ENCODE measurements around the gene ZRANB1.
"Not testable (repeated sequence)": the region's sequence is repeated elsewhere in the genome, so short reads cannot be mapped to it uniquely, and the experiment has no call there.

The ZRANB1 gene

GRCh38 chr10:124963866-124964720 is 22.2 kb downstream of the ZRANB1 start:
- DNase-seq (ENCODE audit: low read depth in 2 of 2): no peak

GRCh38 chr10:124966008-124966407 is 24.1 kb downstream of the ZRANB1 start:
- no peak for DNase-seq (ENCODE audit: low read depth in 2 of 2)

- DNase-seq (ENCODE audit: low read depth in 2 of 2): no peak
These were observed 25.3 kb downstream of the ZRANB1 start for GRCh38 chr10:124967255-124967654.

GRCh38 chr10:124971276-124971675 is 29.4 kb downstream of the ZRANB1 start:
- DNase-seq (ENCODE audit: low read depth in 2 of 2): no peak

GRCh38 chr10:124972637-124973036 is 30.7 kb downstream of the ZRANB1 start:
- DNase-seq (ENCODE audit: low read depth in 2 of 2): no peak

- DNase-seq (ENCODE audit: low read depth in 2 of 2): no peak
These were observed 32.2 kb downstream of the ZRANB1 start for GRCh38 chr10:124974131-124974530.

GRCh38 chr10:124975977-124976514 is 34.1 kb downstream of the ZRANB1 start:
- DNase-seq (ENCODE audit: low read depth in 2 of 2): no peak

- no peak for DNase-seq (ENCODE audit: low read depth in 2 of 2)
These were observed 35.2 kb downstream of the ZRANB1 start for GRCh38 chr10:124977161-124977560.

- DNase-seq (ENCODE audit: low read depth in 2 of 2): no peak
These were observed 35.9 kb downstream of the ZRANB1 start for GRCh38 chr10:124977648-124978375.

GRCh38 chr10:124978376-124978725 is 36.4 kb downstream of the ZRANB1 start:
- no peak for DNase-seq (ENCODE audit: low read depth in 2 of 2)

GRCh38 chr10:124983321-124983720 is 41.4 kb downstream of the ZRANB1 start:
- no peak for DNase-seq (ENCODE audit: low read depth in 2 of 2)

GRCh38 chr10:124984376-124984775 is 42.5 kb downstream of the ZRANB1 start:
- no peak for DNase-seq (ENCODE audit: low read depth in 2 of 2)

GRCh38 chr10:124985162-124985561 is 43.2 kb downstream of the ZRANB1 start:
- no peak for DNase-seq (ENCODE audit: low read depth in 2 of 2)

- DNase-seq (ENCODE audit: low read depth in 2 of 2): no peak
These were observed 45.9 kb downstream of the ZRANB1 start for GRCh38 chr10:124987788-124988187.

GRCh38 chr10:124988753-124989152 is 46.8 kb downstream of the ZRANB1 start:
- not testable (repeated sequence) for DNase-seq (ENCODE audit: low read depth in 2 of 2)

GRCh38 chr10:124989526-124989925 is 47.6 kb downstream of the ZRANB1 start:
- DNase-seq (ENCODE audit: low read depth in 2 of 2): no peak

- DNase-seq (ENCODE audit: low read depth in 2 of 2): no peak
These were observed 49.0 kb downstream of the ZRANB1 start for GRCh38 chr10:124990671-124991625.

GRCh38 chr10:124991835-124992234 is 49.9 kb downstream of the ZRANB1 start:
- no peak for DNase-seq (ENCODE audit: low read depth in 2 of 2)

- DNase-seq (ENCODE audit: low read depth in 2 of 2): no peak
These were observed 50.8 kb downstream of the ZRANB1 start for GRCh38 chr10:124992462-124993344.

- no peak for DNase-seq (ENCODE audit: low read depth in 2 of 2)
These were observed 51.4 kb downstream of the ZRANB1 start for GRCh38 chr10:124993345-124993708.

Data from stimulated activated CD8-positive, alpha-beta memory T cell treated with anti-CD3 and anti-CD28 coated beads, Interleukin-7, amount 100 ng/mL, for 4 hours (primary cell).